ENCODE data around the gene DLX4.

The DLX4 gene

DNA sequence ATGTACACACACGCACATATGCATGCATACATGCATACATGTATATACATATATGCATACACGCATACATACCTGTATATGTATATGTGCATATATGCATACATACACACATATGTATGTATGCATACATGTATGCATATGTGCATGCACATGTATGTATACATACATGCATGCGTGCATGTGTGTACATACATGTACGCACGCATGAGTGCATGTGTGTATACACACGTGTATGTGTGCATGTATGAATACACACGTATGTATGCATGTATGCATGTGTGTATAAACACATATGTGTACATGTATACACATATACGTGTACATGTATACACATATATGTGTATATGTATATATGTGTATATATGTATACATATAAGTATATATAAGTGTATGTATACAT lies 54.5 kb downstream of the DLX4 start:
- TF ChIP-seq SNAI2 (CRISPR knock-in tag; IDR thresholded peaks at IDR 0.05) = no peak
- TF ChIP-seq ZFP30 (CRISPR knock-in tag; IDR thresholded peaks at IDR 0.05) = no peak
- no peak for TF ChIP-seq ZNF8 (CRISPR knock-in tag; IDR thresholded peaks at IDR 0.05)
- no peak for TF ChIP-seq ARNTL (CRISPR knock-in tag; IDR thresholded peaks at IDR 0.05; ENCODE audit: borderline replicate concordance, low read depth)
- TF ChIP-seq ZNF565 (CRISPR knock-in tag; conservative IDR thresholded peaks at IDR 0.05; ENCODE audit: low read depth) = no peak
- no peak for ATAC-seq
